OCI-LY7 (cell line): ENCODE data around the gene TSTD1.

Source experiments
- EZH2phosphoT487 ChIP-seq: fragments of 200-600 bp; sonication (generic); IDR thresholded peaks from 2 replicates; pipeline ENCODE4 v1.6.1; 2018; ENCODE audit warnings: low read depth, borderline replicate concordance, mild to moderate bottlenecking, mixed run types, antibody characterized with exemption, low read length, moderate library complexity, mixed read lengths
- TF ChIP-seq, protein P1 (sequence below): fragments of 200-600 bp; sonication (generic); conservative IDR thresholded peaks from 2 replicates; pipeline ENCODE4 v1.5.1; 2014; ENCODE audit warnings: mild to moderate bottlenecking, antibody characterized with exemption, low read length, moderate library complexity, mixed read lengths

- TF ChIP-seq, protein P1, sequence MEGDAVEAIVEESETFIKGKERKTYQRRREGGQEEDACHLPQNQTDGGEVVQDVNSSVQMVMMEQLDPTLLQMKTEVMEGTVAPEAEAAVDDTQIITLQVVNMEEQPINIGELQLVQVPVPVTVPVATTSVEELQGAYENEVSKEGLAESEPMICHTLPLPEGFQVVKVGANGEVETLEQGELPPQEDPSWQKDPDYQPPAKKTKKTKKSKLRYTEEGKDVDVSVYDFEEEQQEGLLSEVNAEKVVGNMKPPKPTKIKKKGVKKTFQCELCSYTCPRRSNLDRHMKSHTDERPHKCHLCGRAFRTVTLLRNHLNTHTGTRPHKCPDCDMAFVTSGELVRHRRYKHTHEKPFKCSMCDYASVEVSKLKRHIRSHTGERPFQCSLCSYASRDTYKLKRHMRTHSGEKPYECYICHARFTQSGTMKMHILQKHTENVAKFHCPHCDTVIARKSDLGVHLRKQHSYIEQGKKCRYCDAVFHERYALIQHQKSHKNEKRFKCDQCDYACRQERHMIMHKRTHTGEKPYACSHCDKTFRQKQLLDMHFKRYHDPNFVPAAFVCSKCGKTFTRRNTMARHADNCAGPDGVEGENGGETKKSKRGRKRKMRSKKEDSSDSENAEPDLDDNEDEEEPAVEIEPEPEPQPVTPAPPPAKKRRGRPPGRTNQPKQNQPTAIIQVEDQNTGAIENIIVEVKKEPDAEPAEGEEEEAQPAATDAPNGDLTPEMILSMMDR: no peak
- no peak for TF ChIP-seq EZH2phosphoT487
Measured at GRCh38 chr1:161047436-161048420, 9.0 kb upstream of the TSTD1 start.
